NT2/D1 (cell line): ENCODE data around the gene ENO4.

Experiments used
- DNase-seq: peaks from one replicate; pipeline ENCODE4 v3.0.0-alpha.2; 2011; ENCODE audit warnings: low read depth, low spot score
- H3K27me3 ChIP-seq: 2 replicates; pipeline ENCODE4 v1.6.0; 2011; ENCODE audit warnings: mild to moderate bottlenecking; ENCODE audit not compliant: insufficient read length, insufficient read depth
- H3K36me3 ChIP-seq: 2 replicates; pipeline ENCODE4 v1.6.1; 2011; ENCODE audit warnings: mild to moderate bottlenecking, low read length, mixed read lengths; ENCODE audit not compliant: insufficient read depth, insufficient read length
- H3K4me1 ChIP-seq: 2 replicates; pipeline ENCODE4 v1.5.1; 2011; ENCODE audit not compliant: insufficient read depth, insufficient read length
- H3K4me3 ChIP-seq: 2 replicates; pipeline ENCODE4 v1.5.1; 2011; ENCODE audit warnings: low read depth; ENCODE audit not compliant: insufficient read length
- H3K9ac ChIP-seq: 2 replicates; pipeline ENCODE4 v1.6.0; 2011; ENCODE audit warnings: low read depth; ENCODE audit not compliant: insufficient read length
- H3K9me3 ChIP-seq: 2 replicates; pipeline ENCODE4 v1.5.1; 2011; ENCODE audit warnings: mild to moderate bottlenecking, low read length; ENCODE audit not compliant: insufficient read depth
- SUZ12 ChIP-seq: IDR thresholded peaks from 2 replicates; pipeline ENCODE4 v1.6.1; 2011; ENCODE audit not compliant: insufficient read length, insufficient read depth; ENCODE audit errors: extremely low read depth
- YY1 ChIP-seq: IDR thresholded peaks from 2 replicates; pipeline ENCODE4 v1.6.1; 2011; ENCODE audit not compliant: insufficient read length, insufficient read depth
- ZNF274 ChIP-seq: IDR thresholded peaks from 2 replicates; pipeline ENCODE4 v1.6.1; 2011; ENCODE audit warnings: mild to moderate bottlenecking, low read depth, low read length

The ENO4 gene

DNA sequence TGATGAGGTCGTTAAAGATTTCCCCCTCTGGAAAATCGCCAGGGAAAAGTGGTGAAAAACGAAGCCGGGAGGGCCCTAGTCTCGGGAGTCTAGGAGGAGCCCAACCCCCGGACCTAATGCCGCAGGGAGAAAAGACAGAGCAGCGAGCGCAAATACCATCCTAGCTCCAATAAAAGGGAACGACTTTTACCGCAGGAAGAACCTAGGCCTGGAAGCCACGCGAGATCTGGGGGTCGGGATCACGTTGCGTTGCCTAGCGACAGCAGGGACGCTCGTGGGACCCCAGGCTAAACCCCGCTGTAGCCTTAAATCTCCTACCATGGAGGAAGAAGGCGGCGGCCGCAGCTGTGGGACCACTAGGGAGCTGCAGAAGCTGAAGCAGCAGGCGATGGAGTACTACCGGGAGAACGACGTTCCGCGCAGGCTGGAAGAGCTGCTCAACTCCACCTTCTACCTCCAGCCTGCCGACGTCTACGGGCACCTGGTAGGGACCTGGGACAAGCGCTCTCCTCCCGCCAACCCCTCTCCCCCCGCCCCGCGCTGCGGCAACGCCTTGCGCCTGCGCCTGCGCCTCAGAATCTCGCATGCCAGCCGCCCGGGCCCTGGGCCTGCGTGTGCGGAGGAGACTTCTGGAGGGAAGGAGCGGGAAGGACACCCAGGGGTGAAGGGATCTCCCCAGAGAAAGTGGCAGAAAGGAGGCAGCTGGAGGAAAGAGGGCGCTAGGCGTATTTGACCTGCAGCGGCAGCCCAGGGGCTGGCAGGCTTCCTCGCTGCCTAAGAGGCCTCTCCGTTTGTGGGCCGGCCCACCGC lies at the start of gene ENO4:
ENO4 (plus strand) TSS at position 252 of the 810 bp plus-strand sequence; CDS start at position 320, 68 bp downstream.
- Histone ChIP-seq H3K9ac (peak within 1 kb of the TSS; percentile 87), H3K4me1 (peaks cover 8% of the 10 kb centered on the region), H3K27me3 (peaks cover 5% of the 10 kb centered on the region), H3K4me3 (peak within 1 kb of the TSS; percentile 67), H3K9me3 (no peaks in the 10 kb centered on the region), H3K36me3 (no peaks in the 10 kb centered on the region)
- TF ChIP-seq YY1 (no peak), SUZ12 (no peak), ZNF274 (no peak)
- peak; percentile 75 for DNase-seq

- Histone ChIP-seq H3K4me3 (no peak overlapping the region), H3K4me1 (peaks cover 3% of the 10 kb centered on the region), H3K9me3 (no peaks in the 10 kb centered on the region), H3K9ac (peak overlapping the region; percentile 28), H3K27me3 (no peaks in the 10 kb centered on the region), H3K36me3 (no peaks in the 10 kb centered on the region)
- no peak for DNase-seq
- TF ChIP-seq SUZ12 (no peak), YY1 (no peak)
These were observed 48.9 kb upstream of the ENO4 start for GRCh38 chr10:116800286-116800929.

GRCh38 chr10:116801658-116802057 lies 47.6 kb upstream of the ENO4 start:
- Histone ChIP-seq H3K36me3 (no peaks in the 10 kb centered on the region), H3K9me3 (no peaks in the 10 kb centered on the region), H3K9ac (no peak overlapping the region), H3K27me3 (no peaks in the 10 kb centered on the region), H3K4me1 (no peaks in the 10 kb centered on the region), H3K4me3 (no peak overlapping the region)
- no peak for DNase-seq
- no peak for TF ChIP-seq YY1
- TF ChIP-seq SUZ12, result no peak
- no peak for TF ChIP-seq ZNF274

DNA sequence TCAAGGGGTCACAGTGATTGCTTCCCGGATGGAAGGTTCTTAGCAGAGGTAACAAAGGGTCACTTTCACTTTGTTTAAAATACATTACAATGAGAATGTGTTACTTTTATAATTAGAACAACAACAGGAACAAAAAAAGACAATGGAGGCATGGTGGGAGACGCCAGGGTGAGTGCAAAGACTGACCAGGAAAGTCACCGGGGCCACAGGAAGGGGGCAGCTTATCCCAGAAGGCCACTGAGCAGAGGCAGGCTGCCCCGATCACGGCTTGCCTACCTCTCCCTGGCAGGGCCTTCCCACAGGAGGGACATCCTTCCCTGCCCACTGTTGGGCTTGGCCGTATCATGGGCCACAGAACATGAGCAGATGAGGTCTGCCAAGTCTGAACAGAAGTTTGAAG lies 46.8 kb upstream of the ENO4 start:
- Histone ChIP-seq H3K4me1 (no peaks in the 10 kb centered on the region), H3K9ac (no peak overlapping the region), H3K9me3 (no peaks in the 10 kb centered on the region), H3K4me3 (no peak overlapping the region), H3K27me3 (no peaks in the 10 kb centered on the region), H3K36me3 (no peaks in the 10 kb centered on the region)
- no peak for DNase-seq
- TF ChIP-seq YY1 (no peak), ZNF274 (no peak)

GRCh38 chr10:116802876-116803275 lies 46.4 kb upstream of the ENO4 start:
- Histone ChIP-seq H3K4me3 (no peak overlapping the region), H3K4me1 (no peaks in the 10 kb centered on the region), H3K9me3 (no peaks in the 10 kb centered on the region), H3K9ac (no peak overlapping the region), H3K36me3 (no peaks in the 10 kb centered on the region), H3K27me3 (no peaks in the 10 kb centered on the region)
- DNase-seq, result no peak
- no peak for TF ChIP-seq SUZ12
- TF ChIP-seq YY1, result no peak
- TF ChIP-seq ZNF274, result no peak

DNA sequence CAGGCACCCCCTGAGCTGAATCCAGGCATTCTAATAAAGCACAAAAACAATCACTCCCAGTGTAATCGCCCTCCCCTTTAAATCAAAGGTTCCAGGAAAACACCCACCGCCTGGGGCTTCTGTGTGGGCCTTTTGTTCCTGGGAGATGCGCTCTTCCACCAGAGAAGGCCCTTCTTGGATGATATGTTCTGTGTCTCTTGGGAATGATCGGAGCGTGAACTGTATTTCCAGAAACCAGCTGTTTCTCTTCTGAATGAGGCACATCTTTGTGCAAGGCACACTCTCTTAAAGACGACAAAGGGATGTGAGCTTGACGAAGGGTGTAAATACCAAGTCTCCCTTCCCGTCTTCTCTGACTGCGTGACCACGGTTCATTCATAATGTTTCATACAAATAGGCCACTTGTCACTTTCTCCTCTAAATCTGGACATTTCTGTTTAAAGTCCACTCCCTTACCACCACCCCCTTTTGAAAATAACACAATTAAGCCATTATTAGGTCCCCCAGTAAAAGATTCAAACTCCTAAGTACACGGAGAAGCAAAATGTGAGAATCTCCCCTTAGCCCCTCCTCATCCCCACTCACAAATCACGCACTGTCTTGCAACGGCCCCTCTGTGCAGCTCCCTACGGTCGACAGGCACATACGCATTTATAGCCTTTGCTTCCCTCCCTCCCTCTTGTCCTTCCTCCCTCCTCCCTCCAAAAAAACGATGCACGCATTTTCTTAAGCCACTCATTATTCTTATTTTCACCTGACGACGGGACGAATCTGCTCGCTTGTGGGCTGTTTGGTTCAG lies 45.6 kb upstream of the ENO4 start:
- Histone ChIP-seq H3K27me3 (no peaks in the 10 kb centered on the region), H3K36me3 (no peaks in the 10 kb centered on the region), H3K9me3 (no peaks in the 10 kb centered on the region), H3K4me3 (no peak overlapping the region), H3K4me1 (no peaks in the 10 kb centered on the region), H3K9ac (no peak overlapping the region)
- TF ChIP-seq YY1, result no peak
- no peak for TF ChIP-seq ZNF274
- no peak for TF ChIP-seq SUZ12
- no peak for DNase-seq

DNA sequence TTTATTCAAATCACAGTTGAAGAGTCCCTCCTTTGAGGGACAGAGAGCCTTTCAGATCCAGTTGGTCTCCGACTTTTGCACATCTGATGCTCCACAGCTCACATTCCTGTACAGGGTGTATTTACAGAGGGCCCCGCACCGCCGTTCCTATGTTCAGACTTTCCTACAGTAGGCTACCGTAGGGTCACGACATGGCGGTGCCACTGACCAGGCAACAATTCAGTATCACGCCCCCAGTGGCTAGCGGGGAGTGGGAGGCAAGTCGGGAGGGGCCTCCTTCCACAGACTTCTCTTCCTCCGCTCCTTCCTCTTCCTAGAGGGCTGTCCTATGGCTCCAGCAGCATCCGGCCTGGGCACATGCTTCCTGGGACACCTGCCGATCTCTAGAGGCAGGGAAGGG lies 40.6 kb upstream of the ENO4 start:
- no peaks in the 10 kb centered on the region for H3K4me1 ChIP-seq
- H3K9ac ChIP-seq, result no peak overlapping the region
- DNase-seq, result no peak
- H3K36me3 ChIP-seq, result no peaks in the 10 kb centered on the region
- TF ChIP-seq ZNF274, result no peak
- H3K4me3 ChIP-seq, result no peak overlapping the region
- H3K9me3 ChIP-seq, result no peaks in the 10 kb centered on the region
- H3K27me3 ChIP-seq, result no peaks in the 10 kb centered on the region
